HCT116 (cell line): Measurements from ENCODE around the gene PDE6D.
"Not testable (repeated sequence)": the region's sequence is repeated elsewhere in the genome, so short reads cannot be mapped to it uniquely, and the experiment has no call there.

Experiments used
- ELF1 ChIP-seq: IDR thresholded peaks from 2 replicates; pipeline ENCODE4 v1.6.1; 2012; ENCODE audit warnings: low read depth, borderline replicate concordance
- TF ChIP-seq, protein P1 (sequence below): IDR thresholded peaks from 2 replicates; pipeline ENCODE4 v1.6.1; 2012

- TF ChIP-seq ELF1, result not testable (repeated sequence)
- TF ChIP-seq, protein P1, sequence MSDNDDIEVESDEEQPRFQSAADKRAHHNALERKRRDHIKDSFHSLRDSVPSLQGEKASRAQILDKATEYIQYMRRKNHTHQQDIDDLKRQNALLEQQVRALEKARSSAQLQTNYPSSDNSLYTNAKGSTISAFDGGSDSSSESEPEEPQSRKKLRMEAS, result not testable (repeated sequence)
Measured at GRCh38 chr2:231748153-231748896, 32.8 kb downstream of the PDE6D start.
